Endothelial cell of umbilical vein (primary cell): ENCODE results near the gene FBN3. TPM values are rescaled to one million over a fixed set of nuclear protein-coding genes. Genes with fewer than 3 reads are reported as not detected.

ENCODE experiments used
- BruUV-seq: library from RNA; stranded (reverse); fragments of 400-500 nt; replicated peaks from 2 replicates; lab custom pipeline; 2021; lab: Mats Ljungman, UMichigan
- CTCF ChIA-PET: fragments of 300-600, 350-600 bp; sonication (Branson Sonifier 250); formaldehyde crosslinking; loops from one replicate; lab custom pipeline; 2021; ENCODE audit warnings: antibody characterized with exemption, inconsistent platforms; lab: Charles Lee
- POLR2A ChIA-PET: fragments of 300-600, 350-600 bp; sonication (Branson Sonifier 250); formaldehyde crosslinking; loops from one replicate; lab custom pipeline; 2021; ENCODE audit warnings: antibody characterized with exemption, inconsistent platforms; lab: Charles Lee
- DNase-seq: peaks from one replicate; pipeline ENCODE4 v3.0.0-alpha.2; 2011; ENCODE audit warnings: low read depth, low spot score
- FAIRE-seq: peaks from 2 replicates; lab custom pipeline; 2011; peaks lifted over from hg19 to GRCh38; lab: Jason Lieb, UNC
- H2AFZ ChIP-seq: 2 replicates; pipeline ENCODE4 v1.6.0; 2012; ENCODE audit warnings: low read depth, low read length, control low read depth, inconsistent platforms
- H3K27ac ChIP-seq: 2 replicates; pipeline ENCODE4 v1.5.1; 2011; ENCODE audit warnings: low read depth, mild to moderate bottlenecking, control low read depth, low read length, moderate library complexity; ENCODE audit not compliant: insufficient read depth
- H3K27me3 ChIP-seq, 2 experiments: 2 replicates each; pipeline versions ENCODE4 v1.6.0 to v1.6.1; 2011; ENCODE audit warnings: low read length in 2 of 2, mixed read lengths in 1 of 2; ENCODE audit not compliant: control insufficient read depth in 2 of 2, insufficient read depth in 2 of 2
- H3K36me3 ChIP-seq, 2 experiments: 2 replicates in 1 of 2; 3 replicates in 1 of 2; pipeline ENCODE4 v1.5.1; 2011; ENCODE audit warnings: low read length in 2 of 2, mild to moderate bottlenecking in 1 of 2, moderate library complexity in 1 of 2; ENCODE audit not compliant: control insufficient read depth in 2 of 2, insufficient read depth in 2 of 2; ENCODE audit errors: extremely low read depth in 1 of 2
- H3K4me1 ChIP-seq: 3 replicates; pipeline ENCODE4 v1.5.1; 2011; ENCODE audit warnings: mild to moderate bottlenecking, low read length; ENCODE audit not compliant: control insufficient read depth, insufficient read depth; ENCODE audit errors: extremely low read depth
- H3K4me2 ChIP-seq: 2 replicates; pipeline ENCODE4 v1.6.1; 2011; ENCODE audit warnings: low read length, control low read depth, mixed read lengths; ENCODE audit not compliant: insufficient read depth
- H3K4me3 ChIP-seq, 3 experiments: fragments of 200-600 bp in 1 of 3; sonication (generic), shearing (Covaris generic) in 1 of 3; replicated peaks in 1 of 3; 2 replicates each; pipeline ENCODE4 v1.5.1; 2011 to 2016; ENCODE audit warnings: control low read depth in 3 of 3, low read length in 3 of 3, mild to moderate bottlenecking in 2 of 3, inconsistent platforms in 1 of 3, low read depth in 1 of 3, moderate library complexity in 1 of 3; ENCODE audit not compliant: insufficient read depth in 1 of 3
- H3K79me2 ChIP-seq: 2 replicates; pipeline ENCODE4 v1.6.0; 2012; ENCODE audit warnings: low read length, inconsistent platforms; ENCODE audit not compliant: control insufficient read depth, insufficient read depth
- H3K9ac ChIP-seq: replicated peaks from 2 replicates; pipeline ENCODE3; 2011; ENCODE audit warnings: low read length, control low read depth; ENCODE audit not compliant: insufficient read depth; ENCODE audit errors: extremely low read depth
- H3K9me1 ChIP-seq: replicated peaks from 3 replicates; pipeline ENCODE4 v1.6.0; 2011; ENCODE audit warnings: mild to moderate bottlenecking, low read length; ENCODE audit not compliant: control insufficient read depth, insufficient read depth; ENCODE audit errors: extremely low read depth
- H3K9me3 ChIP-seq: replicated peaks from 2 replicates; pipeline ENCODE4 v1.5.1; 2012; ENCODE audit warnings: low read length, inconsistent platforms; ENCODE audit not compliant: control insufficient read depth, insufficient read depth
- H4K20me1 ChIP-seq: replicated peaks from 2 replicates; pipeline ENCODE3; 2011; ENCODE audit warnings: mild to moderate bottlenecking, low read length; ENCODE audit not compliant: control insufficient read depth, insufficient read depth; ENCODE audit errors: extremely low read depth
- EZH2 ChIP-seq: IDR thresholded peaks from 2 replicates; pipeline ENCODE4 v1.6.1; 2012; ENCODE audit warnings: borderline replicate concordance, low read depth, mild to moderate bottlenecking, moderate library complexity, low read length, inconsistent platforms; ENCODE audit not compliant: severe bottlenecking
- FOS ChIP-seq: IDR thresholded peaks from 2 replicates; pipeline ENCODE4 v1.6.1; 2011; ENCODE audit warnings: mild to moderate bottlenecking, low read length, moderate library complexity, borderline replicate concordance; ENCODE audit not compliant: insufficient read depth
- GATA2 ChIP-seq: IDR thresholded peaks from 2 replicates; pipeline ENCODE4 v1.7.0; 2011; ENCODE audit warnings: low read depth, mild to moderate bottlenecking, moderate library complexity, mixed read lengths, low read length; ENCODE audit not compliant: insufficient read length, insufficient read depth
- JUN ChIP-seq: IDR thresholded peaks from 2 replicates; pipeline ENCODE4 v1.6.1; 2011; ENCODE audit warnings: borderline replicate concordance, low read depth; ENCODE audit not compliant: insufficient read length, insufficient read depth
- MYC ChIP-seq: IDR thresholded peaks from one replicate; pipeline ENCODE4 v1.6.1; 2011; ENCODE audit warnings: mild to moderate bottlenecking, low read depth, low read length
- POLR2A ChIP-seq: IDR thresholded peaks from 2 replicates; pipeline ENCODE4 v1.6.1; 2012; ENCODE audit warnings: low read depth, mild to moderate bottlenecking, control low read depth, low read length
- POLR2AphosphoS5 ChIP-seq: IDR thresholded peaks from 2 replicates; pipeline ENCODE4 v1.6.1; 2012; ENCODE audit warnings: low read depth, mild to moderate bottlenecking, control low read depth, low read length, moderate library complexity; ENCODE audit not compliant: insufficient read depth
- dilution Hi-C: fragments of 300-500 bp; cut with MboI; formaldehyde crosslinking; loops from one replicate; pipeline ENCODE4 v1.15.0; 2019; ENCODE audit warnings: low sequenced_read_pairs; ENCODE audit not compliant: extremely low pct_ligation_motif_present
- intact Hi-C: fragments of 100-400 bp; cut with micrococcal nuclease; formaldehyde crosslinking; loops from one replicate; pipeline ENCODE4 v1.10.0; 2022
- polyA plus RNA-seq, 4 experiments: library from polyadenylated mRNA; depleted of rRNA in 3 of 4; stranded (reverse) in 3 of 4; unstranded in 1 of 4; fragments of >200 nt; gene quantifications; 2 replicates each; pipeline versions ENCODE4 v1.2.1 to v1.2.3, GENCODE V29; 2011 to 2012; ENCODE audit warnings: missing spikeins in 1 of 4
- total RNA-seq: library from RNA; stranded (reverse); gene quantifications from 2 replicates; pipeline ENCODE4 v1.2.3, GENCODE V29; 2021
- TF ChIP-seq, protein P1 (sequence below): IDR thresholded peaks from 2 replicates; pipeline ENCODE4 v1.6.1; 2011; ENCODE audit not compliant: insufficient read depth, insufficient read length
- TF ChIP-seq, protein P2 (sequence below), 2 donors: IDR thresholded peaks; 1 replicate in 1 of 2; 2 replicates in 1 of 2; pipeline ENCODE4 v1.5.1; 2011; ENCODE audit warnings: low read length in 2 of 2, mild to moderate bottlenecking in 2 of 2, moderate library complexity in 2 of 2, control low read depth in 1 of 2, inconsistent platforms in 1 of 2, low read depth in 1 of 2; ENCODE audit not compliant: insufficient read depth in 1 of 2; ENCODE audit errors: extremely low read depth in 1 of 2

The FBN3 gene
- total and polyA plus RNA-seq, 2 donors (not counting 3 experiments of a cell fraction or from before 2014, with no cell fraction given) = not detected

DNA sequence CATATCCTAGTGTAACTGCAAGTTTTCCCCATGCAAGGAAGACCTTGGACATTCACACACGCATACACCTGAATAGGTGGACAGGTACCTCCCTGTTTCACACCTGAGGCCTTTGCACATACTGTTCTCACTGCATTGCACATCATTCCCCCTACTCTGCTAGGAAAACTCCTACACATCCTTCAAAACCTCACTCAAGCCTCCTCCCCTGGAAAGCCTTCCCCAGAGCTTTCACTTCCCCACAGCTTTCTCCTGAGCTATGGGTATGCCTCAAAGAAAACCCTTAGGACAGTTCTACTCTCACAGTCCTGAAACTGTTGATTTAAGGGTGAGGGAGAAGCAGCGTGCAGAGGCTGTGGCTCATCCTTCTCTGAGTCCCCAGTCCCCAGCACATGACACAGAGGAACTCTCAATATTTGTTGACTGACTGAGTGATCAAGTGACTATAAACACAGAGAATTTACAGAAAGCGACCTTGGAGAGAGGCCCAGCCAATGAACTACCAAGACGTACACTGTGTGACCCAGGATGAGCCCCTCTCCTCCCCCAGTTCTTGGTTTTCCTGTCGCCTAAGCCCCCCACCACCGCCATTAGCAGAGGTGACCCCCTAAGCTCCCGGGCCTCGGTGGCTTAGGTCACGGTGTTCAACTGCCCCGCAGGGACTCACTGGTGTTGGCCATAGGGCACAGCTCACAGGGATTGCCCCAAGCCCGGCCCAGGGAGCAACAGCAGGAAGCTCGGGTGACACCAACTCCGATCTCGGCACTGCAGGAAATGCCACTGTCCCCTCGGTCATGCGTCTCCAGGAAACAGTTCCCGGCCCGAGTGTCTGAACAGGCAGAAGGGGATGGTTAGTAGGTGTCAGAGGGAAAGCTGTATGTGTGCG lies 40.6 kb downstream of the FBN3 start:
- no peaks in the 10 kb centered on the region for H3K9me3 ChIP-seq
- no TSS peak for BruUV-seq
- H4K20me1 ChIP-seq = no peaks in the 10 kb centered on the region
- no peak overlapping the region for H3K4me2 ChIP-seq
- no peak for FAIRE-seq
- no peak overlapping the region for H3K27ac ChIP-seq
- no peak overlapping the region for H3K9ac ChIP-seq
- no peaks in the 10 kb centered on the region for H3K79me2 ChIP-seq
- no peak for DNase-seq
- H2AFZ ChIP-seq = no peak overlapping the region
- H3K4me1 ChIP-seq = no peaks in the 10 kb centered on the region
- no peak overlapping the region for H3K4me3 ChIP-seq
- POLR2A ChIA-PET = no interaction called here
- no peaks in the 10 kb centered on the region for H3K36me3 ChIP-seq
- intact Hi-C loops (no loop called here), dilution Hi-C loops (no loop called here)
- CTCF ChIA-PET = no interaction called here
- no peaks in the 10 kb centered on the region for H3K27me3 ChIP-seq
- no peaks in the 10 kb centered on the region for H3K9me1 ChIP-seq
- TF ChIP-seq, protein P1, sequence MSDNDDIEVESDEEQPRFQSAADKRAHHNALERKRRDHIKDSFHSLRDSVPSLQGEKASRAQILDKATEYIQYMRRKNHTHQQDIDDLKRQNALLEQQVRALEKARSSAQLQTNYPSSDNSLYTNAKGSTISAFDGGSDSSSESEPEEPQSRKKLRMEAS = no peak
- TF ChIP-seq EZH2 (no peak), POLR2A (no peak), GATA2 (no peak), JUN (no peak), POLR2AphosphoS5 (no peak), FOS (no peak), MYC (no peak)
- TF ChIP-seq, protein P2, sequence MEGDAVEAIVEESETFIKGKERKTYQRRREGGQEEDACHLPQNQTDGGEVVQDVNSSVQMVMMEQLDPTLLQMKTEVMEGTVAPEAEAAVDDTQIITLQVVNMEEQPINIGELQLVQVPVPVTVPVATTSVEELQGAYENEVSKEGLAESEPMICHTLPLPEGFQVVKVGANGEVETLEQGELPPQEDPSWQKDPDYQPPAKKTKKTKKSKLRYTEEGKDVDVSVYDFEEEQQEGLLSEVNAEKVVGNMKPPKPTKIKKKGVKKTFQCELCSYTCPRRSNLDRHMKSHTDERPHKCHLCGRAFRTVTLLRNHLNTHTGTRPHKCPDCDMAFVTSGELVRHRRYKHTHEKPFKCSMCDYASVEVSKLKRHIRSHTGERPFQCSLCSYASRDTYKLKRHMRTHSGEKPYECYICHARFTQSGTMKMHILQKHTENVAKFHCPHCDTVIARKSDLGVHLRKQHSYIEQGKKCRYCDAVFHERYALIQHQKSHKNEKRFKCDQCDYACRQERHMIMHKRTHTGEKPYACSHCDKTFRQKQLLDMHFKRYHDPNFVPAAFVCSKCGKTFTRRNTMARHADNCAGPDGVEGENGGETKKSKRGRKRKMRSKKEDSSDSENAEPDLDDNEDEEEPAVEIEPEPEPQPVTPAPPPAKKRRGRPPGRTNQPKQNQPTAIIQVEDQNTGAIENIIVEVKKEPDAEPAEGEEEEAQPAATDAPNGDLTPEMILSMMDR (IDR thresholded peaks at IDR 0.05; ENCODE audit: extremely low read depth in 1 of 2, insufficient read depth in 1 of 2, low read depth in 1 of 2, low read length in 2 of 2) = no peak
